Measurements from ENCODE around the gene DUS1L.

DUS1L gene

GRCh38 chr17:82087961-82088837 is 22.6 kb upstream of the DUS1L start:
- no peak for DNase-seq (ENCODE audit: low read depth in 2 of 2)

GRCh38 chr17:82086941-82087906 is 21.6 kb upstream of the DUS1L start:
- no peak for DNase-seq (ENCODE audit: low read depth in 2 of 2)

- no peak for DNase-seq (ENCODE audit: low read depth in 2 of 2)
Observed at GRCh38 chr17:82085931-82086764, 20.5 kb upstream of the DUS1L start.

GRCh38 chr17:82085031-82085861 is 19.6 kb upstream of the DUS1L start:
- no peak for DNase-seq (ENCODE audit: low read depth in 2 of 2)

- no peak for DNase-seq (ENCODE audit: low read depth in 2 of 2)
Observed at GRCh38 chr17:82084373-82085030, 18.9 kb upstream of the DUS1L start.

- no peak for DNase-seq (ENCODE audit: low read depth in 2 of 2)
Observed at GRCh38 chr17:82083533-82084359, 18.1 kb upstream of the DUS1L start.

- DNase-seq (ENCODE audit: low read depth in 2 of 2): no peak
Observed at GRCh38 chr17:82083009-82083408, 17.4 kb upstream of the DUS1L start.

- no peak for DNase-seq (ENCODE audit: low read depth in 2 of 2)
Observed at GRCh38 chr17:82082456-82082855, 16.9 kb upstream of the DUS1L start.

- no peak for DNase-seq (ENCODE audit: low read depth in 2 of 2)
Observed at GRCh38 chr17:82081966-82082365, 16.4 kb upstream of the DUS1L start.

GRCh38 chr17:82081546-82081945 is 15.9 kb upstream of the DUS1L start:
- DNase-seq (ENCODE audit: low read depth in 2 of 2): no peak

GRCh38 chr17:82080789-82081464 is 15.3 kb upstream of the DUS1L start:
- DNase-seq (ENCODE audit: low read depth in 2 of 2): no peak

- DNase-seq (ENCODE audit: low read depth in 2 of 2): no peak
Observed at GRCh38 chr17:82080048-82080788, 14.6 kb upstream of the DUS1L start.

GRCh38 chr17:82079001-82079677 is 13.5 kb upstream of the DUS1L start:
- DNase-seq (ENCODE audit: low read depth in 2 of 2): no peak

- no peak for DNase-seq (ENCODE audit: low read depth in 2 of 2)
Observed at GRCh38 chr17:82078433-82078832, 12.8 kb upstream of the DUS1L start.

GRCh38 chr17:82077617-82078358 is 12.2 kb upstream of the DUS1L start:
- DNase-seq (ENCODE audit: low read depth in 2 of 2): no peak

- no peak for DNase-seq (ENCODE audit: low read depth in 2 of 2)
Observed at GRCh38 chr17:82076785-82077591, 11.4 kb upstream of the DUS1L start.

All from stimulated activated CD8-positive, alpha-beta memory T cell treated with anti-CD3 and anti-CD28 coated beads, Interleukin-15, amount 100 ng/mL, for 4 hours (primary cell).